Mucosa of gallbladder (tissue), 1 donor: Measurements from ENCODE around the gene REXO5. TPM values are rescaled to one million over a fixed set of nuclear protein-coding genes. Genes with fewer than 3 reads are reported as not detected.

ENCODE experiments used
- total RNA-seq: library from RNA; stranded (reverse); gene quantifications from one replicate; pipeline ENCODE4 v1.2.1, GENCODE V29; 2021
- donor health status: DM: no; HTN: no; CAD: no.

REXO5 gene
- total RNA-seq, 1 donor from 2014 or later, result 2.2 TPM

Other genes with a start within 250 kb of the REXO5 start
- 0.17 TPM for gene ACSM2B, start 230.2 kb upstream of the REXO5 start, total RNA-seq
- gene ACSM1, start 108.8 kb upstream of the REXO5 start, total RNA-seq, result 0.20 TPM
- gene THUMPD1, start 64.7 kb upstream of the REXO5 start, total RNA-seq, result 40.7 TPM
- 11.0 TPM for gene ACSM3, start 42.5 kb upstream of the REXO5 start, total RNA-seq
- 18.6 TPM for gene ERI2, start 55 bp upstream of the REXO5 start, total RNA-seq
- gene DCUN1D3, start 93.8 kb downstream of the REXO5 start, total RNA-seq, result 22.2 TPM
- 28.6 TPM for gene LYRM1, start 94.2 kb downstream of the REXO5 start, total RNA-seq